Omental fat pad (tissue), 4 donors: ENCODE data around the gene RETREG3. TPM values are rescaled to one million over a fixed set of nuclear protein-coding genes. Genes with fewer than 3 reads are reported as not detected.

ENCODE experiments used
- ATAC-seq: fragments of 150-250 bp; one replicate; pipeline ENCODE4 v1.9.1; 2016; ENCODE audit warnings: mild to moderate bottlenecking, moderate library complexity; ENCODE audit not compliant: low FRiP score
- DNase-seq: peaks from one replicate; pipeline ENCODE4 v3.0.0-alpha.2; 2019; ENCODE audit warnings: low spot score
- total RNA-seq, 4 donors: library from RNA; depleted of rRNA; stranded (reverse); fragments of >200 nt; gene quantifications; one replicate each; pipeline ENCODE4 v1.1.0, GENCODE V29; 2016
- TF ChIP-seq, protein P1 (sequence below), 3 donors: fragments of 450-650 bp; IDR thresholded peaks; one replicate each; pipeline ENCODE4 v1.5.1; 2016 to 2017; ENCODE audit warnings: antibody characterized with exemption in 3 of 3, mild to moderate bottlenecking in 3 of 3, moderate library complexity in 2 of 3

Gene RETREG3
- total RNA-seq, 4 donors from 2014 or later: 37.0 to 70.3 (median 55.5) TPM

GRCh38 chr17:42577532-42578281, 31.5 kb downstream of the RETREG3 start, which contains the start of gene PSMC3IP:
PSMC3IP (minus strand) TSS chr17:42577729; CDS start chr17:42577686, 43 bp downstream.
- TF ChIP-seq, protein P1, sequence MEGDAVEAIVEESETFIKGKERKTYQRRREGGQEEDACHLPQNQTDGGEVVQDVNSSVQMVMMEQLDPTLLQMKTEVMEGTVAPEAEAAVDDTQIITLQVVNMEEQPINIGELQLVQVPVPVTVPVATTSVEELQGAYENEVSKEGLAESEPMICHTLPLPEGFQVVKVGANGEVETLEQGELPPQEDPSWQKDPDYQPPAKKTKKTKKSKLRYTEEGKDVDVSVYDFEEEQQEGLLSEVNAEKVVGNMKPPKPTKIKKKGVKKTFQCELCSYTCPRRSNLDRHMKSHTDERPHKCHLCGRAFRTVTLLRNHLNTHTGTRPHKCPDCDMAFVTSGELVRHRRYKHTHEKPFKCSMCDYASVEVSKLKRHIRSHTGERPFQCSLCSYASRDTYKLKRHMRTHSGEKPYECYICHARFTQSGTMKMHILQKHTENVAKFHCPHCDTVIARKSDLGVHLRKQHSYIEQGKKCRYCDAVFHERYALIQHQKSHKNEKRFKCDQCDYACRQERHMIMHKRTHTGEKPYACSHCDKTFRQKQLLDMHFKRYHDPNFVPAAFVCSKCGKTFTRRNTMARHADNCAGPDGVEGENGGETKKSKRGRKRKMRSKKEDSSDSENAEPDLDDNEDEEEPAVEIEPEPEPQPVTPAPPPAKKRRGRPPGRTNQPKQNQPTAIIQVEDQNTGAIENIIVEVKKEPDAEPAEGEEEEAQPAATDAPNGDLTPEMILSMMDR (IDR thresholded peaks at IDR 0.05): no peak
- ATAC-seq (peak; percentile 91), DNase-seq (peak; percentile 82)

DNA sequence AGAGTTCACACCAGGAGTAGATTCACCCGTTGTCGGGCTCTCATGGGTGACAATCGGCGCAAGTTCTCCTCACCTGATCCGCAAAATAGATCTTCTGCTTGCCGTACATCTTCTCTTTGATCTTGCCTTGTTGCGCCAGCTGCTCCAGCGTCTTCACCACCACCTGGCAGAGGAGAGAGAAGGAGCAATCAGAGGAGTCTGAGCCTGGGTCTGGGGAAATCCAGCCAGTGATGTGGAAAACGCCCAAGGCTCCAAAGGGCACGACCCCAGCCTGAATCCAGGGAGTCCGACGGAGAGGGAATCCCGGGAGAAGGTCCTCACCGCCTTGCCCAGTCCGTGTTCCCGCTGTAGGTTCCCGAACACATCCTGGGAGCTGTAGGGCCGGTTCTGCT, 32.0 kb downstream of the RETREG3 start:
- ATAC-seq (peak; percentile 29), DNase-seq (no peak)
- TF ChIP-seq, protein P1 (IDR thresholded peaks at IDR 0.05): no peak

DNA sequence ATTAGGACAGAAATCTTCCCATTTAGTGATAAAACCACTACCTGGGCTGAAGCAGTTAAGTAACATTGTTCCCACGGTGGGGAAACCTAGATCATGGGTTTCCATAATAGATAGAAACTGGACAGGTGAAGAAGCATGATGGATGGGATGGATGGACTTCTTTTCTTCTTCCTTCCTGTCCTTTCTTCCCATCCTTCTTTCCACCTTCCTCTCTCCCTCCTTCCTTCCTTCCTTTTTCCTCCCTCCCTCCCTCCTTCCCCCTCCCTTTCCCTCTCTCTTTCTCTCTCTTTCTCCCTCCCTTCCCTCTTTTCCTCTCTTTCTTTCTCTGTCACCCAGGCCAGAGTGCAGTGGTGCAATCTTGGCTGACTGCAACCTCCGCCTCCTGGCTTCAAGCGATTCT, 34.7 kb downstream of the RETREG3 start:
- TF ChIP-seq, protein P1 (IDR thresholded peaks at IDR 0.05): no peak
- no peak for DNase-seq
- ATAC-seq: no peak

GRCh38 chr17:42573095-42573494, 36.1 kb downstream of the RETREG3 start:
- DNase-seq (no peak), ATAC-seq (no peak)
- TF ChIP-seq, protein P1 (IDR thresholded peaks at IDR 0.05): no peak

DNA sequence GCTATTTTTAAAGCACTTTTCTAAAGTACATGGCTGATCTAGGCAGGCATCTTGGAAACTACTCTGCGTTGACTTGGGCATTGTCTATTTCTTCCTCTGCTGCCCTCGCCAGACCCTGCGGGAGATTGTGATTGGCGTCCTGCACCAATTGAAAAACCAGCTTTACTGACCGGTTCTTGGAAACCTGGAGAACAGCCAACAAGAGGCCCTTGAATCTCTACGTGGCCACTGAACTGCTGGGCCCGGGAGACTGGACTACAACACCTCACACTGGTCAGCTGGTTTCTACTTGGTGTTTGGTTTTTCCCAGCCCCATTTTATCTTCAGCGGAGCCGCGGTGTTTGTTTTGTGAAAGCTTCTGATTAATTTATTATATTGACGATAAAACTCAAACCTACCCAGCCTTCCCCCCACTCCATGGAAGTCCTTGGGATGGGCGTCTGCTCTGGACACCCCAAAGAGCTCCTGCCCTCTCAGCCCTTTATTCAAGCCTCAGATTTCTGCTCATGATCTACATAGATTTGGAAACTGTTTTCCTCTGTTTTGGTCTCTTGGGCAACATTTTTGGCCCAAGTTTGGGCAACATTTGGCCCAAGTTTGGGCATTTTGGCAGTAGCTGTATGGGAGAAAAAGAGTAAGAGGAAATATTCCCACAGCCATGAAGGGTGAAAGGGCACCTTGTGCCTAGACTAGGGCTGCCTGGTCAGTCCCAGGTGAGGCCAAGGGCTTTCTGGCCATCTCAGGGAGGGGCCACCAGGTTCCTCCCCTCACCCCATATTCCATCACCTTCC, 37.5 kb downstream of the RETREG3 start:
- no peak for ATAC-seq
- TF ChIP-seq, protein P1 (IDR thresholded peaks at IDR 0.05): no peak
- DNase-seq: no peak

- ATAC-seq: no peak
- TF ChIP-seq, protein P1 (IDR thresholded peaks at IDR 0.05): no peak
- no peak for DNase-seq
Observed at GRCh38 chr17:42568341-42569111, 40.6 kb downstream of the RETREG3 start.
